PC-3 (cell line): Measurements from ENCODE around the gene SPACA4. TPM values are rescaled to one million over a fixed set of nuclear protein-coding genes. Genes with fewer than 3 reads are reported as not detected.
"Not testable (repeated sequence)": the region's sequence is repeated elsewhere in the genome, so short reads cannot be mapped to it uniquely, and the experiment has no call there.

Source experiments
- ATAC-seq: fragments of 200-7000 bp; cut with Tn5 transposase; 2 replicates; pipeline ENCODE4 v1.9.1; 2020; ENCODE audit warnings: mild to moderate bottlenecking, moderate library complexity
- BruUV-seq: library from RNA; stranded (reverse); fragments of 400-500 nt; replicated peaks from 2 replicates; lab custom pipeline; 2021; lab: Mats Ljungman, UMichigan
- CTCF ChIA-PET: fragments of 300-600 bp; sonication (Branson Sonifier 250); formaldehyde crosslinking; loops from one replicate; lab custom pipeline; 2022; ENCODE audit warnings: antibody characterized with exemption; lab: Charles Lee
- POLR2A ChIA-PET: fragments of 300-600 bp; sonication (Branson Sonifier 250); formaldehyde crosslinking; loops from one replicate; lab custom pipeline; 2022; ENCODE audit warnings: antibody characterized with exemption; ENCODE audit not compliant: unreplicated experiment; lab: Charles Lee
- DNase-seq: peaks from one replicate; pipeline ENCODE4 v3.0.0-alpha.2; 2015
- H2AFZ ChIP-seq: fragments of 300-600 bp; sonication (generic); 2 replicates; pipeline ENCODE4 v1.6.0; 2016; ENCODE audit warnings: antibody characterized with exemption, low read length
- H3F3A ChIP-seq: fragments of 300-600 bp; sonication (generic); one replicate; pipeline ENCODE4 v1.6.0; 2017; ENCODE audit warnings: antibody characterized with exemption, low read length, control low read depth, mild to moderate bottlenecking; ENCODE audit not compliant: unreplicated experiment
- H3K27ac ChIP-seq: fragments of 300-600 bp; sonication (generic); 2 replicates; pipeline ENCODE4 v1.5.1; 2016; ENCODE audit warnings: mild to moderate bottlenecking, low read length
- H3K27me3 ChIP-seq: fragments of 300-600 bp; sonication (generic); 2 replicates; pipeline ENCODE4 v1.6.1; 2016; ENCODE audit warnings: low read length, mixed read lengths
- H3K36me3 ChIP-seq: fragments of 300-600 bp; sonication (generic); 2 replicates; pipeline ENCODE4 v1.6.1; 2016; ENCODE audit warnings: low read depth, mixed run types, low read length, mixed read lengths
- H3K4me1 ChIP-seq: fragments of 300-600 bp; sonication (generic); 2 replicates; pipeline ENCODE4 v1.5.1; 2016; ENCODE audit warnings: low read length; ENCODE audit not compliant: insufficient read depth
- H3K4me2 ChIP-seq: fragments of 300-600 bp; sonication (generic); 2 replicates; pipeline ENCODE4 v1.6.0; 2016; ENCODE audit warnings: low read length
- H3K4me3 ChIP-seq: fragments of 300-600 bp; sonication (generic); 2 replicates; pipeline ENCODE4 v1.5.1; 2016; ENCODE audit warnings: mild to moderate bottlenecking, low read length, mixed read lengths
- H3K79me2 ChIP-seq: fragments of 300-600 bp; sonication (generic); 2 replicates; pipeline ENCODE4 v1.6.1; 2017; ENCODE audit warnings: low read length, mixed read lengths
- H3K9ac ChIP-seq: fragments of 300-600 bp; sonication (generic); 2 replicates; pipeline ENCODE4 v1.6.0; 2016; ENCODE audit warnings: mild to moderate bottlenecking, low read length
- H3K9me2 ChIP-seq: fragments of 300-600 bp; sonication (generic); replicated peaks from 2 replicates; pipeline ENCODE4 v1.6.1; 2016; ENCODE audit warnings: mixed run types, low read length, mixed read lengths
- H3K9me3 ChIP-seq: fragments of 300-600 bp; sonication (generic); 2 replicates; pipeline ENCODE4 v1.6.1; 2016; ENCODE audit warnings: low read length, mixed read lengths
- H4K20me1 ChIP-seq: fragments of 300-600 bp; sonication (generic); 2 replicates; pipeline ENCODE4 v1.6.1; 2016; ENCODE audit warnings: low read length, mixed read lengths
- CTCF ChIP-seq: fragments of 300-600 bp; sonication (generic); conservative IDR thresholded peaks from 2 replicates; pipeline ENCODE4 v1.5.1; 2017; ENCODE audit warnings: antibody characterized with exemption, low read depth, mild to moderate bottlenecking, low read length
- EZH2 ChIP-seq: fragments of 300-600 bp; sonication (generic); IDR thresholded peaks from one replicate; pipeline ENCODE4 v1.6.1; 2017; ENCODE audit warnings: antibody characterized with exemption, mild to moderate bottlenecking, low read length; ENCODE audit not compliant: unreplicated experiment
- EZH2phosphoT487 ChIP-seq: fragments of 300-600 bp; sonication (generic); IDR thresholded peaks from 2 replicates; pipeline ENCODE4 v1.6.1; 2018; ENCODE audit warnings: mild to moderate bottlenecking, antibody characterized with exemption, low read length, borderline replicate concordance
- intact Hi-C: fragments of 100-400 bp; cut with micrococcal nuclease; formaldehyde crosslinking; loops from 2 replicates; pipeline ENCODE4 v1.9.0; 2023
- total RNA-seq: library from RNA; depleted of rRNA; stranded (reverse); fragments of >200 nt; gene quantifications from 2 replicates; pipeline ENCODE4 v1.2.3, GENCODE V29; 2014

Gene SPACA4
- total RNA-seq, 1 experiment from 2014 or later: not detected

- no TSS peak for BruUV-seq
- CTCF ChIA-PET: interaction anchor here (0.9 kb wide), 1 partner anchor 13 kb away, joined by 4 read pairs; no protein-coding TSS in a partner anchor
- H3K9ac ChIP-seq: no peak overlapping the region
- H3F3A ChIP-seq: no peaks in the 10 kb centered on the region
- H3K4me1 ChIP-seq: peaks cover 10% of the 10 kb centered on the region
- no peak for TF ChIP-seq CTCF
- no peak for TF ChIP-seq EZH2
- TF ChIP-seq EZH2phosphoT487: no peak
- H3K9me2 ChIP-seq: no peaks in the 10 kb centered on the region
- no peak overlapping the region for H3K4me3 ChIP-seq
- no peak overlapping the region for H2AFZ ChIP-seq
- H4K20me1 ChIP-seq: no peaks in the 10 kb centered on the region
- H3K79me2 ChIP-seq: no peaks in the 10 kb centered on the region
- DNase-seq (no peak), ATAC-seq (no peak)
- intact Hi-C loops: no loop called here
- no peaks in the 10 kb centered on the region for H3K9me3 ChIP-seq
- POLR2A ChIA-PET: no interaction called here
- H3K27me3 ChIP-seq: no peaks in the 10 kb centered on the region
- H3K36me3 ChIP-seq: no peaks in the 10 kb centered on the region
- no peak overlapping the region for H3K27ac ChIP-seq
- no peak overlapping the region for H3K4me2 ChIP-seq
Observed at GRCh38 chr19:48571378-48572162, 35.0 kb upstream of the SPACA4 start.

DNA sequence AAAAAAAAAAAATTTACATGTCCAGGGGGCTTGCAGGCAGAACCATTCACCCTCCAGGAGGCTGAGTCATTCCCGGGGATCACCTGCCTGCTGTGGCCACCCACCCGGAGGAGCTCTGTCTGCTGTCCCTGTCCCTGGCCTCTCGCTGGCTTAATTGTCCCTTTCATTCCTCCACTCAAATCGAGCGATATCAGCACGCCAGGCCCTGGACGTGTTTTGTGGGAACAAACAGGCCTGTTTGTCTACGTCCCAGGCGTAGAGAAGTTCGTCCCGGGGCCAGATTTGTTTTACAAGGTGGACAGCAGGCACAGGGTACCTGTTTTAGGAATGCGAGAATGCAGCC, 33.4 kb upstream of the SPACA4 start:
- DNase-seq (no peak), ATAC-seq (no peak)
- Histone ChIP-seq H3F3A (no peaks in the 10 kb centered on the region), H3K4me2 (no peak overlapping the region), H3K9me3 (no peaks in the 10 kb centered on the region), H3K27ac (no peak overlapping the region), H4K20me1 (no peaks in the 10 kb centered on the region), H2AFZ (no peak overlapping the region), H3K9me2 (no peaks in the 10 kb centered on the region), H3K4me3 (no peak overlapping the region), H3K36me3 (no peaks in the 10 kb centered on the region), H3K79me2 (no peaks in the 10 kb centered on the region), H3K27me3 (no peaks in the 10 kb centered on the region), H3K9ac (no peak overlapping the region), H3K4me1 (peaks cover 6% of the 10 kb centered on the region)
- ChIA-PET POLR2A (no interaction called here), CTCF (no interaction called here)
- BruUV-seq: no TSS peak
- intact Hi-C loops: no loop called here
- TF ChIP-seq EZH2phosphoT487 (no peak), CTCF (no peak), EZH2 (no peak)

GRCh38 chr19:48575931-48576622, 30.5 kb upstream of the SPACA4 start:
- DNase-seq: no peak
- no peaks in the 10 kb centered on the region for H3K27me3 ChIP-seq
- ATAC-seq: no peak
- intact Hi-C loops: no loop called here
- H3K79me2 ChIP-seq: no peaks in the 10 kb centered on the region
- no peak for TF ChIP-seq CTCF
- TF ChIP-seq EZH2phosphoT487: no peak
- no peak for TF ChIP-seq EZH2
- H3K9me2 ChIP-seq: no peaks in the 10 kb centered on the region
- H2AFZ ChIP-seq: no peak overlapping the region
- CTCF ChIA-PET: no interaction called here
- H3K9ac ChIP-seq: no peak overlapping the region
- H3F3A ChIP-seq: no peaks in the 10 kb centered on the region
- H3K36me3 ChIP-seq: no peaks in the 10 kb centered on the region
- no peak overlapping the region for H3K27ac ChIP-seq
- no peaks in the 10 kb centered on the region for H3K9me3 ChIP-seq
- H4K20me1 ChIP-seq: no peaks in the 10 kb centered on the region
- no peak overlapping the region for H3K4me2 ChIP-seq
- no peak overlapping the region for H3K4me3 ChIP-seq
- POLR2A ChIA-PET: interaction anchor here (0.6 kb wide), 1 partner anchor 418 kb away, joined by 8 read pairs; the partner anchor contains the start of gene RUVBL2
- BruUV-seq: no TSS peak
- no peaks in the 10 kb centered on the region for H3K4me1 ChIP-seq

DNA sequence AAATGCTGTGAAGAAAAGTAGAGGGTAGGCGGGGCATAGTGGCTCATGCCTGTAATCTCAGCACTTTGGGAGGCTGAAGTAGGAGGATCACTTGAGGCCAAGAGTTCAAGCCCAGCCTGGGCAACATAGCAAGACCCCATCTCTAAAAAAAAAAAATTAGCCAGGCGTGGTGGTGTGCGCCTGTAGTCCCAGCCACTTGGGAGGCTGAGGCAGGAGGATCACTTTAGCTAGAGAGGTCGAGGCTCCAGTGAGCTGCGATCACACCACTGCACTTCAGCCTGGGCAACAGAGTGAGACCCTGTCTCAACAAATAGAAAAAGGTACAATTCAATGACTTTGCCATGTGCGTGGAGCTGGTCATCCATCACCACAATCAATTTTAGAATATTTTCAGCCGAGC, 28.6 kb upstream of the SPACA4 start:
- BruUV-seq, H3K36me3 ChIP-seq, H3K27me3 ChIP-seq, CTCF ChIA-PET, H3K9me3 ChIP-seq, H3K9me2 ChIP-seq, H3K4me3 ChIP-seq, intact Hi-C loops, H3K27ac ChIP-seq, H3K4me2 ChIP-seq, H3K79me2 ChIP-seq, H3K4me1 ChIP-seq, ATAC-seq, H3F3A ChIP-seq, H3K9ac ChIP-seq, H2AFZ ChIP-seq, DNase-seq, H4K20me1 ChIP-seq: not testable (repeated sequence)
- POLR2A ChIA-PET: interaction anchor here (0.6 kb wide), 1 partner anchor 49 kb away, joined by 3 read pairs; no protein-coding TSS in a partner anchor
